Breast epithelium (tissue), 3 donors: ENCODE data around the gene URB2.
"Not testable (repeated sequence)": the region's sequence is repeated elsewhere in the genome, so short reads cannot be mapped to it uniquely, and the experiment has no call there.

ENCODE experiments used
- CTCF ChIP-seq, 3 donors: fragments of 450-650 bp; IDR thresholded peaks; one replicate each; pipeline ENCODE4 v1.5.1; 2016 to 2017; ENCODE audit warnings: antibody characterized with exemption in 3 of 3, mild to moderate bottlenecking in 3 of 3, moderate library complexity in 3 of 3
- POLR2A ChIP-seq: fragments of 450-650 bp; IDR thresholded peaks from one replicate; pipeline ENCODE4 v1.6.1; 2016; ENCODE audit warnings: antibody characterized with exemption, mild to moderate bottlenecking, moderate library complexity

GRCh38 chr1:229595876-229596275 lies 30.2 kb upstream of the URB2 start:
- TF ChIP-seq POLR2A; CTCF (IDR thresholded peaks at IDR 0.05): not testable (repeated sequence)
